ENCODE data around the gene FBXO46.

DNA sequence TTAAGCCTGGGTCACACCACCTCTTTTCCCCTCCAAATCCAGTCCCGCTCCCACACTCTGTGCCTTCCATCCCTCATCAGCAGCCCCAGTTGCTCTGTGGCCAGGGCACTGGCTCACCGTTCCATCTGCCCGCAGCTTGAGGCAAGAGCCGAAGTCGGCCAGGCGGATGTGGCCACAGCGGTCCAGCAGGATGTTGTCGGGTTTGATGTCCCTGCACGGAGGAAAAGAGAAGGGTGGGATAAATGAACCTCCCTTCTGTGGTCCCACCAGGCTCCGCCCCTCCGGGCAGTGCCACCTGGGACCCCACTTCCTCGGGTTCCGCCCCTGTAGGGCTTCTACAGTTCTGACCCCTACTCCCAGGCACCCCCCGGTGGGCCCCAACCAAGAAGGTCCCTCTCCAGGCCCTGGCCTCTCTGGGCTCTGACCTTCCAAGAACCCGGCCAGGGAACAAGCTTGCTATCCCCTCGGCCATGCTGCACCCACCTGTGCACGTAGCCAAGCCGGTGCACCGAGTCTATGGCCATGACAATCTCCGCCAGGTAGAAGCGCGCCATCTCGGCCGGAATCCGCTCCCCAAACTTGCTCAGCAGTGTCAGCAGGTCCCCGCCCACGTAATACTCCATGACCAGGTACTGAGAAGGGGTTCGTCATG, 47.4 kb upstream of the FBXO46 start:
- TF ChIP-seq, protein P1, sequence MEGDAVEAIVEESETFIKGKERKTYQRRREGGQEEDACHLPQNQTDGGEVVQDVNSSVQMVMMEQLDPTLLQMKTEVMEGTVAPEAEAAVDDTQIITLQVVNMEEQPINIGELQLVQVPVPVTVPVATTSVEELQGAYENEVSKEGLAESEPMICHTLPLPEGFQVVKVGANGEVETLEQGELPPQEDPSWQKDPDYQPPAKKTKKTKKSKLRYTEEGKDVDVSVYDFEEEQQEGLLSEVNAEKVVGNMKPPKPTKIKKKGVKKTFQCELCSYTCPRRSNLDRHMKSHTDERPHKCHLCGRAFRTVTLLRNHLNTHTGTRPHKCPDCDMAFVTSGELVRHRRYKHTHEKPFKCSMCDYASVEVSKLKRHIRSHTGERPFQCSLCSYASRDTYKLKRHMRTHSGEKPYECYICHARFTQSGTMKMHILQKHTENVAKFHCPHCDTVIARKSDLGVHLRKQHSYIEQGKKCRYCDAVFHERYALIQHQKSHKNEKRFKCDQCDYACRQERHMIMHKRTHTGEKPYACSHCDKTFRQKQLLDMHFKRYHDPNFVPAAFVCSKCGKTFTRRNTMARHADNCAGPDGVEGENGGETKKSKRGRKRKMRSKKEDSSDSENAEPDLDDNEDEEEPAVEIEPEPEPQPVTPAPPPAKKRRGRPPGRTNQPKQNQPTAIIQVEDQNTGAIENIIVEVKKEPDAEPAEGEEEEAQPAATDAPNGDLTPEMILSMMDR (IDR thresholded peaks at IDR 0.05), result no peak
- TF ChIP-seq POLR2A (IDR thresholded peaks at IDR 0.05), result no peak

Measured in thyroid gland (tissue), 4 donors.